ENCODE measurements around the gene MAN1B1.
A peak's percentile ranks its signal among the peaks of the same experiment; 100 is the strongest.

MAN1B1 gene

DNA sequence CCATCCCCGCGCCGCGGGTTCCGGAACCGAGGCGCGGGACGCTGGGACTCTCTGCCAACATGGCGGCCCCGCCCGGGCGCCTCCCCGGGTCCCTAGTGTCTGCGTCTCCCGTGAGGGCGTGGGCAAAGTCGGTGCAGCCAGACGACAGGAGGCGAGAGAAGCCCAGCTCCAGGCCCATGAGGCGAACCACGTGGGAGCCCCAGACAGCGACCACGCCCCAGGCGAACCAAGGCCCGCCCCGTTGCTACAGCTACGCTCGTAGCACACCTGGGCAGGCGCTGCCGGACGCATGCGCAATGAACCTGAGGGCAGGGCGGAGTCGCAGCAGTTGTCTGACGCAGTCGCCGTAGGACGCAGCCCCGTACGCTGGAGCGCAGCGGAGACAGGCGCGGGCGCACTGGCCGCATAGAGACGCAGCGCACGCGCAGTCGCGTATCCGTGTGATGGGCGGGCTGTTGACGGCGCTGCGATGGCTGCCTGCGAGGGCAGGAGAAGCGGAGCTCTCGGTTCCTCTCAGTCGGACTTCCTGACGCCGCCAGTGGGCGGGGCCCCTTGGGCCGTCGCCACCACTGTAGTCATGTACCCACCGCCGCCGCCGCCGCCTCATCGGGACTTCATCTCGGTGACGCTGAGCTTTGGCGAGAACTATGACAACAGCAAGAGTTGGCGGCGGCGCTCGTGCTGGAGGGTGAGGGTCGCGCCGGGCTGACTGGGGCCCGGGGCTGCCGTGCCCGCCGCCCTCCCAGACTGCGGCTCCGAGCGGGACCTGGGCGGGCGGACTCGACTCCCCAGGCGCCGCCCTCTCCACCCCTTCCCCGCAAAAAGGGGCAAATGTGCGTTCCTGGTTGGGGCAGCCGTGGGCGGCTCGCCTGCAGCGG lies at the start of gene MAN1B1:
Gene MAN1B1 (plus strand): TSS at position 455 of the 878 bp plus-strand sequence. CDS start 15 bp downstream, at position 470.
- DNase-seq, result peak; percentile 97 to 98

DNA sequence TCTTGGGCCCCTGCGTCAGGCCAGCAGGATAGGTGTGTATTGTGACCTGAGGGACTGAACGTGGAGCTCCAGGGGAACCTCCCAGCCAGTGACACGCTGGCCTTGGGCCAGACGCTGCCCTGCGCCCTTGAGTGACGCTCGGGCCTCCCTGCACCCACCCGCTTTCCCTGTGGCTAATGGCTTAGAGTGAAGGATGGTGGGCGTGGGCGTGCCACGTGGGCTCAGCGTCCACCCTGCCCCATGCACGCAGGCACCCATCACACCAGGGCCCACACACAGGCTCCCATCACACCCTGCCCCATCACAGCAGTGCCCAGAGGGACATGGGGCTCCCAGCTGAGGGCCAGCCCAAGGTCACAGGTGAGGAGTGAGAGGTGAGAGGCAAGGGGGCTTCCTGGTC lies 49.8 kb upstream of the MAN1B1 start:
- DNase-seq, result no peak

DNA sequence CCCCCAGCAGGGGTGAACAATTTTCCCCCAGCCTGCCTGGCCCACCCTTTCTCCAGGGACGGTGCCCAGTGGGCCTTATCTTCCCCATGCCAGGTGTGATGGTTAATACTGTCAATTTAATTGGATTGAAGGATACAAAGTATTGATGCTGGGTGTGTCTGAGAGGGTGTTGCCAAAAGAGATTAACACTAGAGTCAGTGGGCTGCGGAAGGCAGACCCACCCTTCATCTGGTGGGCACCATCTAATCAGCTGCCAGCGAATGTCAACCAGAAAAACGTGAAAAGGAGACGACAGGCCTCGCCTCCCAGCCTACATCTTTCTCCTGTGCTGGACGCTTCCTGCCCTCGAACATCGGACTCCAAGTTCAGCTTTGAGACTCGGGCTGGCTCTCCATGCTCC lies 49.3 kb upstream of the MAN1B1 start:
- no peak for DNase-seq

DNA sequence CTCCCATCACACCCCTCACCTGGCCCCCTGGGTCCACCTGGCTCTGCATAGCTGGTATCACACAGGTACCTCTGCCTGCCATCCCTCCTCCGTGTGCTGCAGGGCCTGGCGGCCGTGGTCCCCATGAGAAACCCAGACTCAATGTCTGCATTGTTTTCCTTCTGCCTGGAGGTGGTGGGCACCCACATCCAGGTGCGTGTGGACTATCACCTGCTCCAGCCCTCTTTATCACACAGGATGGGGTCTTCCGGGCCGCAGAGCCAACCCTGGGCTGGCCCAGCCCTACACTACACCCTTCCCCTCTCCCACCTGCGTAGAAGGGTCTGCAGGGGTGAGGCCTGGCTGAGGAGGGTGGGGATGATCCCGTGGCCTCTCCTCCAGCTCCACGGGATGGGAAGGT lies 47.9 kb upstream of the MAN1B1 start:
- DNase-seq, result no peak

DNA sequence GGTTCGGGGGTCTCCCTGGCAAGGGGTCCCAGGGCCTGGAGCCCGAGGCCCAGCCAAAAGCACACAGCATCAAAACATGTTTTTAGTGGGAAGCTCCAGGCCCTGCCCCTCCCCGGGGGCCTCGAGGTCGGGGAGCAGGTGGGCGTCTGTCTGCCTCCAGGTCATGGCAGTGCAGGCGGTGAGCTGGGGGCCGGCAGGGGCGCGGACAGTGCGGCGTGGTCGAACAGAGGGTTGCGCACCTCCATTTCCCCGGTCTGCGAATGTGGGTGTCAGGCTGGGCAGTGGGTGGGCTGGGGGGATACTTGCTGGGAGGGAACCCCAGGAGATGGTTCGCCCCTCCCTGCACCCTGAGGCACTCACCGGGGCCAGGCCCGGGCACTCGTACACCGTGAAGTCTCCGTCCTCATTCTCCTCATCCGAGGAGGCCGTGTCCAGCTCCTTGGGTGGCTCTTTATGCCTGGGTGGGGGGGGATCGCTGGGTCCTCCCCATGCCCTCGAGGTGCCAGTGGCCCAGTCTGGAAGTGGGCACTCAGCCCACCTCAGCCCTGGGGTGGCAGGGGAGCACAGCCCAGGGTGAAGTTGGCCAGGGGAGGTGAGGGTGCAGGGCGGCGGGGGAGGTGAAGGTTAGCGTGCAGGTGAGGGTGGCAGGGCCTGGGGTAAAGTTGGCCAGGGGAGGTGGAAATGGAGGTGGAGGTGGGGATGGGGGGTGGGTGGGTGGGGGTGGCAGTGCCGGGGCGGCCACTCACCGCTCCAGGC lies 47.0 kb upstream of the MAN1B1 start:
- no peak for DNase-seq

DNA sequence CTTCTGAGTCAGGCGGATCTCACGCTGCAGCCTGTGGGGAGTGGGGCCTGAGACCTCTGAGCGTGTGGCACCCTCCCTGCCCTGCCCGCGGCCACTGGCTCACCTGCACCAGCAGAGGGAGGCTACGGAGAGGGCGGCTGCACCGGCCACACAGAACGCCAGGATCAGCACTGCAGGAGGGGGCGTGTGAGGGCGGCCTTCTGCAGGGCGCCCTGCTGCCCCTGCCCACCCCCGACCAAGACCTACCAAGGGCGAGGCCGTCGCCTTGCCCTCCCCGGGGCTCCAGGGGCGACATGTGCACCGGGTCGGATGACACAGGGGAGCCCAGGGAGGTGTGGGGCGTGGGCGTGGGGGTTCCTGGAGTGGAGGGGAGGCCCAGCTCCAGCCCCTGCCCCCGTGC lies 46.2 kb upstream of the MAN1B1 start:
- DNase-seq, result no peak

DNA sequence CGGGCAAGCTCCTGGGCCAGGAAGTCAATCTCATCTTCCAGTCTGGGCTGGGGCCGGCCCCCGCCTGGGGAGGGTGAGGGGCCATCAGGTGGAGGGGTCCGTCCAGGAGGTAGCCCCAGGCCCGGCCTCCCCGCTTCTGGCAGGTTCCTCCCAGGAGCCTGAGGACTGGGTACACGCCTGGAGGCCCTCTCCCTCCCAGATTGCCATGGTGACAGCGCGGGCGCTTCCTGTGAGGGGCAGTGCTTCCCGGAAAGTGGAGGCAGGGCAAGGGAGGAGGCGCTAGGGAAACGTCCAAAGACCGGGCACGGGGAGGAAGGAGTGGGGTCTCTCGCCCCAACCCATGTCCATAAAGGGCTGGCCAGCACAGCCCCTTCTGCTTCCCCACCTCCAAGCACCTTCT lies 45.7 kb upstream of the MAN1B1 start:
- DNase-seq, result no peak

DNA sequence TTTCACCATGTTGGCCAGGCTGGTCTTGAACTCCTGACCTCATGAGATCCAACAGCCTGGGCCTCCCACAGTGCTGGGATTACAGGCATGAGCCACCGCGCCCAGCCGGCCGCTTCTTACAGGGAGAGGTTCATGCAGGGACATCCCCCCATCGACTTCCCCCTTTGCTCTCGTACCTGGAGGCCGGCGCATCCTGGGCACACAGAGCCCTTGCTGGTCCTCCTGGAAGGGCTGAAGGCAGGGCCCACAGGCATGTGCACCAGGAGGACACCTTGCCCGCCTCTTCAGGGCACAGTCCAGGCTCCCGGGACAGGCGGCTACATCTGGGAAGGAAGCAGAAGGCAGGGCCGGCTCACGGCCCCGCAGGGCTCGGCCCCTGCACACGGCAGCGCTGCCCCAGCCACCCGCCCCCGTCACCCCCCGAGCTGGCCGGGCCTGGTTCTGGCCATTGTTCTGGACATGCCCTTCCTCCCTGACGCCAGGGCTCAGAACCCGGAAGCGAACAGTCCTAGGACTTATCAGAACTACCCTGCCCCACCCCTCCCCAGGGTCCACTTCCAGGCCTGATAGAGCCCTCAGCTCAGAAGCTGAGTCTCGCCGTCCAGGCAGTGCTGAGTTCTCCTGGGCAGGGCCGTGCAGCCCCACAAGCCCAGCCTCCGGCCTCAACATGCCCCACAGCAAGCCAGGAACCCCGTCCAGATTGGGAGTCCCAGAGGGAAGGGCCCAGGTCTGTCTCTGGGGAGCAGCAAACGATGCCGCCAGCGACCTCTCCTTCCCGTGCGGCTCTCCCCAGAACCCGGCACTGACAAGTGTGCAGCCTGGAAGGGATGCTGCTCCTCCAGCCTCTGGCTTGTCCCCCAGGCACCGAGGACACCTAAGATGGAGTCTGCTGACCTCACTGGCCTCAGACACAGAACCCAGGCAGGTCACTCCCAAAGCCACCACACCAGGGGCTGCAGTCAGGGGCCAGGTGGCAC lies 43.7 kb upstream of the MAN1B1 start:
- DNase-seq, result no peak

DNA sequence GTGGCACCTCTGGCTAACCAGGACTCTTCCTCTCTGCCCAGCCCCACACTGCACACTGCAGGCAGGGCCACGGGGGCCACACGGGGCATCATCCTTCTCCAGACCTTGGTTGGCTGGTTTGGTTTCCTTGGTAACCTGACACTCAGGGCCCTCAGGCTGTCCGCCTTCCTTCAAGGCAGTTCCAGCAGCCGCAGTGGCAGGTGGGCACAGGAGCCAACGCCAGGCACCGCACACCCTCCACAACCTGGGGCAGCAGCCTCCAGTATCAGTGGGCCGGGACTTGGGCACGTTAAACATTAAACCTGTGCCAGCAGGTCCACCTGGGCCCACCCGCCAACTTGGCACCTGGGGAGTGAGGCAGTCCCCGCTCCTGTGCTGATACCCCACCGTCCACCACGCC lies 42.7 kb upstream of the MAN1B1 start:
- DNase-seq, result no peak

DNA sequence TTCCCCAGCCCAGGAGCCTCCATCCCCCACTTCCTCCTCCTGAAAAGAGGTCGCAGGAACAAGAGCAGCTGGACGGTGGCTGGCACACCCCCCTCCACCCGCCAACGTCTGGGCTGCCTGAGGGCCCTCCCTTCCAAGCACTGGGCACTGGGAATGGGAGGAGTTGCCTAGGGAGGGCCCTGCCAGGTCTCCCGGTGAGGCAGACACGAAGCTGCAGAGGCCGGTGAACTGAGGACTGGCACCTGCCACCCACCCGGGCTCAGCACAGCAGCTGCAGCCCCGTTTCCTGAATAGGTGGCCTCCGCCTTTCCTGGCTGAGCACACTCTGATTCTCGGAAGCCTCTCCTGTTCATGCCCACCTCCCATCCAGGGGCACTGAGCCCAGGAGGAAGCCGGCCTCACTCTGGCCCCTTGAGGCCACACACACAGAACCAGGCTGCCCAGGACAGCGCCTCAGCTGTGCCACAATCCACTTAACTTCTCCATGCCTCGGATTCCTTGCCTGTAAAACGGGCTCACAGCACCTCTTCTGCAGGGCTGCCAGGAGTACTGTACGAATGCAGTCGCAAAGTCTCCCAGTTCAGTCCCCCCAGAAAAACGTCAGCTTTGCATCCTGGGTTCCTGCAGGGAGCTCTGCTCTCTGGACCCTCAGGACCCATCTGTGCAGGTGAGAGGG lies 42.1 kb upstream of the MAN1B1 start:
- no peak for DNase-seq

DNA sequence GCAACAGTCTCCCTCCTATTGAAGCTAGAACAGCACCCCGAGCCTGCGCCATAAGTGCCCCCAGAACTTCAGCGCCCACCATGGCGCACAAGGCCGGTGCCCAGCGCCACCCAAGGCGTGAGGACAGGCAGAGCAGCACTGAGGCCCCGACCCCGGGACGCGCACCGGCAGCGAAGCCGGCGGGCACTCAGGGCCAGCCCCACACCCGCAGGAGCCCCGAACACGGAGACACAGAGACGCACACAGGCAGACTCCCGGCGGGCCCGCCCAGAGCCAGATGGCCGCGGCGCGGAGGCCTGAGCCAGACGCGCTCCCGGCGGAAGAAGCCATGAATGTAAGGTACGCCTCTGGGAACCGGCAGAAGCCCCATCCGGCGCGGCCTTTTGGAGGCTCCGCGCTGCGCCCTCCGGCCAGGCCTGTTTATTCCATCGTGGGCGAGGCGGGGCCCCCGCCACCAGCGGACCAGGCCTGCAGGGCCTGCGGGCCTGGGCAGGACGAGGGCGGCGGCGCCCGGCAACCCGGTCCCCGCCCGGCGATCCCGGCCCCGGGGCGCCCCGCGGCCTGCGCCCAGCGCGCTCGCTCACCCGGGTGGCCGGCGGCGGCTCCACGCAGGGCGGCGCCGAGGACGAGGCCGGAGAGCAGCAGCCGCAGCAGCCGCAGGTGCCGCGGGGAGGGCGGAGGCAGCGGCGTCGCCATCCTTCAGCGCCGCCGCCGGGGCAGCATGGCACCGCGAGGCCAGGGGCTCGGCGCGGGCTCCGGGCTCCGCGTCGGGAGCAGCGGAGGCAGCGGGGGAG lies 41.3 kb upstream of the MAN1B1 start:
- DNase-seq, result no peak

DNA sequence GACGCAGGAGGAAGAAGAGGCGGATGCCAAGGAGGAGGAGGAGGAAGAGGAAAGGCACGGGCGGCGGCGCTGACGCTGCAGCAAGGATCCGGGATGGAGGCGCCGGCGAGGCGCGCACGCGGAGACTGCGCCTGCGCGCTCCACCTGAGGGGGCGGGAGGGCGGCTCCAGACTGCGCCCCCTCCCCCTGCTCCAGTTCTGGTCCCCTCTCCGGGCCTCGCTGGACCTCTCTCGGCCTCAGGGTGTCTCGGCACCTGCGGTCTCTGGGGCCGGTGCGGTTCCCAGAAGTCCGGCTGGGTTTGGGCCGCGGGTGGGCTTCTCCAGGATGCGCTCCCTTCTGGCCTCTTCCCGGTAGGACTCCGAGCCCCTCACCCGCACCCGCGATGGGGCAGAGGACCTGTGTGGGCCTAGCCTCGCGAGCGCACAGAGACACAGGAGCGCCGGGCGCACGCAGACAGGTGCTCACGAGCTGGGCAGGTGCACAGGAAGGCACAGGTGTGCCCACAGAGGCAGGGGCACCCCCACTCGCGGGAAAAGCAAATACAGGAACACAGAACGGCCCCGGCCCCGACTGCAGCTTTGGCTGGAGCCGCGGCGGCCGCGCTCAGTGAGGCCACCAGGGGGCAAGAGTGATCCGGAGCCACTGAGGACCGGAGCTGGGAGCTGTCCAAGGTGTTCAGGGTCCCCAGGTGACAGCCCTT lies 40.5 kb upstream of the MAN1B1 start, which contains the start of gene NPDC1:
Gene NPDC1 (minus strand): TSS at position 90 of the 700 bp plus-strand sequence. CDS start 188 bp downstream, outside the sequence.
- DNase-seq, result peak; percentile 43 to 79

DNA sequence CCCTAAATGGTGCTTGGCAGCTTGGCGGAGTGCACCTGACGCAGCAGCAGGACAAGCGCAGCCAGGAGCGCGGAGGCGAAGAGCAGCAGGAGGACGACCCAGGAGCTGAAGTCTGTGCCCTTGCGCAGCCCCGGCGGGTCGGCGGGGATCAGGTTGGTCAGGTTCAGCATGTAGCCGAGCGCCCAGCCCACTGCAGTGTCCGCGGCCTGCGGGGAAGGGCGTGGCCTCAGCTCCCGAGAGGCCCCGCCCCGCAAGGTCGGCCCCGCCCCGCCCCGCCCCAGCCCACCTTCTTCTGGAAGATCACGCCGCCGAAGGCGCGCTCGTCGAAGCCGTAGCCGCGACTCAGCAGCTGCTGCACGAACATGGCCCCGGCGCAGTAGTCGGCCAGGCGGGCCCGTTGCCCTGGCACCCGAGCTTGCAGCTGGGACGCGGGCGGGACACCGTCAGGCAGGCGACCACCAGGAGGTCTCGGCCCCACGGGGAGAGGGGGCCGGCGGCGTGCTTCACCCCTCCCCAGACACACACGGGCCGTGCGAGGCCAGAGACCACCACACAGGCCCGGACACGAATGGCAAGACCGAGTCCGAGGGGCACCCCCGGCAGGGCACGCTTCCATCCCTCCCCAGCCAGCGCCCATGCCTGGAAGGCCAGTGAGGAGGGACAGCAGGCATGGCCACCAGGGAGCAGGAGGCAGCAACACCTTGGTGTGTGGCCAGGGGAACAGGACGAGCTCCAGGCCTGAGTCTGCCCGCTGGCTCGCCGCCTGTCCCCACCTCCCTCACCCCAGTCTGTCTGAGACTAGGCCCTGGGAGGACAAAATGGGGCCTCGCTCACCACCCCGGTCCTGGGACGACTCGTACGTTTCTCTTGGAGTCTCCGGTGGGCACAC lies 37.9 kb upstream of the MAN1B1 start:
- DNase-seq, result no peak

DNA sequence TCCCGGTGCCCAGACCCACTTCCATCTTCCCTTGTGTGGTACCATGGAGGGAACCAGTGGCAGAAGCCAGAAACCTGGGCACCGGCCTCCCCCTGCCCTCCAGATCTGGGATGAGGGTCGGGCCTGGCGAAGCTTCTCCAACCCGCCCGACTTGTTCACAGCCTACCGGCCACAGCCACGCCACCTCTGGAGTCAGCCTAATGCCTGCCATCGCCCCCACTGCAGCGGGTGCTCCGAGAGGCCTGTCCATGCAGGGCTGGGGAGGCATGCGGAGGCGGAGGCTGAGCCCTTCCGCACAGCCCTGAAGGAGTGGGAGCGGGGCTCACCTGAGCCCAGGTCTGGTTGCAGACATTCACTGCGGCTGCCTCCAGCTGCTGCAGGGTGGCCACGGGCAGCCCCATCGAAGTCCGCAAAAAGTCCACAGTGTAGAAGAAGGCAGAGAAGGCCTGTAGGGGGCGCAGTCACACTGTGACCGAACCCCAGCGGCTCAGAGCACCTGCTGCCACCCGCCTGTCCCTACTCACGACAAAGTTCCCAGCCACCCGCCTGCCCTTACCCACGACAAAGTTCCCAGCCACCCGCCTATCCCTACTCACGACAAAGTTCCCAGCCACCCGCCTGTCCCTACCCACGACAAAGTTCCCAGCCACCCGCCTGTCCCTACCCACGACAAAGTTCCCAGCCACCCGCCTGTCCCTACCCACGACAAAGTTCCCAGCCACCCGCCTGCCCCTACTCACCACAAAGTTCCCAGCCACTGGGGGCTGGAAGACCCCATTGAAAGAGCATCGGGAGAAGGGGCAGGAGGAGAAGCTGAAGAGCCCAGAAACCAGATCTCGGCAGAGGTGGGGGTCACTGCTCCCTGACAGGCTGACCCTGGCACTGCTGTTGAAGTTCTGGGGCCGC lies 37.0 kb upstream of the MAN1B1 start:
- DNase-seq, result peak; percentile 26 to 61

DNA sequence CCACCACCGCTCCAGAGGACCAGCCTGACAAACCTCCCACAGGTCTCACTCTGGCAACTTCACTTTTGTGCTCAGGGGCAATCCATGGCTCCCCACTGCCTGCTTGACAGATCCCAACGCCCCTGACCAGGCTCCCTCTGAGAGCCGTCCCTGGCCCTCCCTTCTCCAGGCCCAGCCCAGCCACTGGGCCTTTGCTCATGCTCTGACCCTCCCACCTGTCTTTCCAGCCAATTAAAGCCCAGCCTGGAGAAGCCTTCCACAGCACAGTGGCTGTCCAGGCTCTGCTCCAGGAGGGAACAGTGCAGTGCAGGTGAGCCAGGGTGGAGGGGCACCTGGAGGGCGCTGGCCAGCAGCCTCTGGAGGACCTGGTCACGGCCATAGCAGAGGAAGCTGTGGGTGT lies 36.2 kb upstream of the MAN1B1 start:
- no peak for DNase-seq

DNA sequence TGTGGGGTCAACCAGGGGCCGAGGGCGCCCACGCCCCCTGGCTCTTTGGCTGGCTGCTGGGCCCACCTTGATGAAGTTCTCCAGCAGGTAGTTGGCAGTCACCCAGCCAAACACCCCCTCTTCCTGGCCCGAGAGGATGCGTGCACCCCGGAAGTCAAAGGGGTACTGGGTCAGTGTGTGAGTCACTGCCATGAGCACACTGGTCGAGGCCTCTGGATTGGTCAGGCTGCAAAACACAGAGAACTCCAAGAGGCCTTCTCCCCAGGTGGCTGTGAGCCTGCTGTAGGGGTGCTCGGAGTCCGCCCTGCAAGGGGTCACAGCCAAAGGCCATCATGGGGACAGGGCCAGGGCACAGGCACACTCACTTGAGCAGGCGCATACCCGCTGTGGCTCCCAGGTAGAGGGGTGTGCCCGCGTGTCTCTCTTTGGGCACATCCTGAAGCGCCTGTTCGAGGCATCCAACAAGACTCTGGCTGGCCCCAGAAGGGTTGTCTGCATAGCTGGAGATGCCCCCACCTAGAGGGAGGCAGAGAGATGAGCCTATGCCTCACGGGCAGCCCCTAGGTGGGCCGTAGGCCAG lies 35.5 kb upstream of the MAN1B1 start:
- DNase-seq, result no peak

DNA sequence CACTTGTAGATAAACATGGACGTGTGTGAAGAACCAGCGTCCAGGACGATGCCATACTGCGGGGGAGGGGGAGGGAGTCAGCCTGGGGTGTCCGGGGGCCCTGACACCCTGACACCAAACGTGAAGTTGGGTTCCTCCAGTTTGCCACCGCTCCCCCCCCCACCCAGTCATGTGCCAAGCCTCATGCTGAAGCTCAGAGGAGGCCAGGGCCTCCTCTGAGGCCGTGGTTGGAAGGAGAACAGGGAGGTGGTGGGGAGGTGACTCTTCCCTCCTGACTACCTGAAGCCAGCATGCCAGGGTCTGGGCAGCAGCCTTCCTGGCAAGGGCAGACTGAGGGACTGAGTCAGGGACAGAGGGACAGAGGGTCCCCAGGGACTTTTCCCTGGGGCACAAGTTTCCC lies 34.5 kb upstream of the MAN1B1 start:
- no peak for DNase-seq
